ENCODE results near the gene DOHH.

DOHH gene

GRCh38 chr19:3505598-3506383 is 5.3 kb upstream of the DOHH start, which contains the start of gene FZR1:
FZR1 (plus strand) TSS chr19:3506311; CDS start chr19:3522990, 16,679 bp downstream.
- H3K36me3 ChIP-seq (ENCODE audit: control insufficient read depth in 5 of 5, insufficient read depth in 5 of 5, low read length in 5 of 5): peaks cover 0 to 18% (median 12%) of the 10 kb centered on the region in 5 donors
- no peaks in the 10 kb centered on the region for H3K27me3 ChIP-seq (ENCODE audit: control insufficient read depth in 5 of 5, insufficient read depth in 4 of 5, low read length in 5 of 5)
- peak within 1 kb of the TSS; percentile 68 to 90 (median 88) for H3K9ac ChIP-seq (ENCODE audit: low read length in 5 of 5)
- peak within 1 kb of the TSS; percentile 80 to 94 (median 87) for H3K4me3 ChIP-seq (ENCODE audit: low read depth in 1 of 5, low read length in 5 of 5)
- H3K9me3 ChIP-seq (ENCODE audit: control insufficient read depth in 5 of 5, low read length in 5 of 5): no peaks in the 10 kb centered on the region
- no peak within 1 kb of the TSS for H3K27ac ChIP-seq (ENCODE audit: low read depth, low read length)
- H3K4me1 ChIP-seq (ENCODE audit: control insufficient read depth in 5 of 5, insufficient read depth in 5 of 5, low read length in 5 of 5): peaks cover 3 to 34% (median 31%) of the 10 kb centered on the region in 5 donors

GRCh38 chr19:3504735-3505134 is 4.3 kb upstream of the DOHH start:
- H3K27me3 ChIP-seq (ENCODE audit: control insufficient read depth in 5 of 5, insufficient read depth in 4 of 5, low read length in 5 of 5): no peaks in the 10 kb centered on the region
- no peaks in the 10 kb centered on the region for H3K9me3 ChIP-seq (ENCODE audit: control insufficient read depth in 5 of 5, low read length in 5 of 5)
- H3K36me3 ChIP-seq (ENCODE audit: control insufficient read depth in 5 of 5, insufficient read depth in 5 of 5, low read length in 5 of 5): peaks cover 0 to 8% (median 5%) of the 10 kb centered on the region in 5 donors
- H3K4me1 ChIP-seq (ENCODE audit: control insufficient read depth in 5 of 5, insufficient read depth in 5 of 5, low read length in 5 of 5): peaks cover 10 to 43% (median 34%) of the 10 kb centered on the region in 5 donors
- no peak overlapping the region for H3K9ac ChIP-seq (ENCODE audit: low read length in 5 of 5)
- no peak overlapping the region for H3K4me3 ChIP-seq (ENCODE audit: low read depth in 1 of 5, low read length in 5 of 5)
- no peak overlapping the region for H3K27ac ChIP-seq (ENCODE audit: low read depth, low read length)

- H3K27me3 ChIP-seq (ENCODE audit: control insufficient read depth in 5 of 5, insufficient read depth in 4 of 5, low read length in 5 of 5): no peaks in the 10 kb centered on the region
- no peak overlapping the region for H3K4me3 ChIP-seq (ENCODE audit: low read depth in 1 of 5, low read length in 5 of 5)
- H3K4me1 ChIP-seq (ENCODE audit: control insufficient read depth in 5 of 5, insufficient read depth in 5 of 5, low read length in 5 of 5): peaks cover 11 to 43% (median 34%) of the 10 kb centered on the region in 5 donors
- no peaks in the 10 kb centered on the region for H3K36me3 ChIP-seq (ENCODE audit: control insufficient read depth in 5 of 5, insufficient read depth in 5 of 5, low read length in 5 of 5)
- H3K9ac ChIP-seq (ENCODE audit: low read length in 5 of 5): no peak overlapping the region
- H3K27ac ChIP-seq (ENCODE audit: low read depth, low read length): no peak overlapping the region
- H3K9me3 ChIP-seq (ENCODE audit: control insufficient read depth in 5 of 5, low read length in 5 of 5): no peaks in the 10 kb centered on the region
Observed at GRCh38 chr19:3503036-3503572, 2.6 kb upstream of the DOHH start.

GRCh38 chr19:3501780-3502179 is 1.3 kb upstream of the DOHH start:
- Histone ChIP-seq H3K4me1 (ENCODE audit: control insufficient read depth in 5 of 5, insufficient read depth in 5 of 5, low read length in 5 of 5) (peaks cover 11 to 31% (median 22%) of the 10 kb centered on the region in 5 donors), H3K4me3 (ENCODE audit: low read depth in 1 of 5, low read length in 5 of 5) (no peak overlapping the region)

DNA sequence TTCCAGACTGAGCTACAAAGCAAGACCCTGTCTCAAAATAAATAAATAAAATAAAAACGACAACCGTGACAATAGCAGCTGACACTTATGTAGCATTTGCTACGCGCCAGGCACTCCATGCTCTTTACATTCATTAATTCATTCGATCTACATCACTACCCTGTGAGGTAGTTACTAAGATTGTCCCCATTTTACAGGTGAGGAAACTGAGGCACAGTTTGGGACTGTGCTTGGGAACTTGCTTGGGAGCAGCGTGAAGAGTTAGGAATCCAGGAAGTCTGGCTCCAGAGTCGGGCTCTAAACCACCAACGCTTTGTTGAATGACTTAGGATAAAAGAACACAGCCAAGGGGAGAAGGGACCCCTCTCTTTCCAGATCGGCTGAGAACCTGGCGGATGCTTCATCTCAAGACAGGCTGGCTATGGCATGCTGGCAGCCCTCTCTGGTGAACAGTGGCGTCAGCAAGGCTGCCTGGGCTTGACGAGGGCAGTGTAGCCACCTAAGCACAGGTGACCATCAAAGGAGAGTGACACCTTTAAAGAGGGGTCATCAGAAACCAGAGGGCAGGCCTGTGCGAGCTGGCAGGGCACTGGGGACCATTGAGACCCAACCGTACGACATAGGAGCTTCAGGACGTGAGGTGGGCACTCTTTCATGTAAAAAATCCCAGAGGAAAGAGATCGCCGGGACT is 591 bp downstream of the DOHH start:
- Histone ChIP-seq H3K36me3 (ENCODE audit: control insufficient read depth in 5 of 5, insufficient read depth in 5 of 5, low read length in 5 of 5) (peaks cover 0 to 23% (median 17%) of the 10 kb centered on the region in 5 donors), H3K4me3 (ENCODE audit: low read depth in 1 of 5, low read length in 5 of 5) (peak overlapping the region; percentile 88 to 100 (median 98)), H3K27ac (ENCODE audit: low read depth, low read length) (peak overlapping the region; percentile 89), H3K27me3 (ENCODE audit: control insufficient read depth in 5 of 5, insufficient read depth in 4 of 5, low read length in 5 of 5) (no peaks in the 10 kb centered on the region), H3K9ac (ENCODE audit: low read length in 5 of 5) (peak overlapping the region; percentile 86 to 99 (median 97)), H3K9me3 (ENCODE audit: control insufficient read depth in 5 of 5, low read length in 5 of 5) (no peaks in the 10 kb centered on the region), H3K4me1 (ENCODE audit: control insufficient read depth in 5 of 5, insufficient read depth in 5 of 5, low read length in 5 of 5) (peaks cover 7 to 20% (median 14%) of the 10 kb centered on the region in 5 donors)

More at GRCh38 chr19:3501780-3502179, 1.3 kb upstream of the DOHH start:
- H3K36me3 ChIP-seq (ENCODE audit: control insufficient read depth in 5 of 5, insufficient read depth in 5 of 5, low read length in 5 of 5): peaks cover 0 to 6% (median 3%) of the 10 kb centered on the region in 5 donors
- H3K27me3 ChIP-seq (ENCODE audit: control insufficient read depth in 5 of 5, insufficient read depth in 4 of 5, low read length in 5 of 5): no peaks in the 10 kb centered on the region
- no peaks in the 10 kb centered on the region for H3K9me3 ChIP-seq (ENCODE audit: control insufficient read depth in 5 of 5, low read length in 5 of 5)
- no peak overlapping the region for H3K27ac ChIP-seq (ENCODE audit: low read depth, low read length)
- no peak overlapping the region for H3K9ac ChIP-seq (ENCODE audit: low read length in 5 of 5)

DNA sequence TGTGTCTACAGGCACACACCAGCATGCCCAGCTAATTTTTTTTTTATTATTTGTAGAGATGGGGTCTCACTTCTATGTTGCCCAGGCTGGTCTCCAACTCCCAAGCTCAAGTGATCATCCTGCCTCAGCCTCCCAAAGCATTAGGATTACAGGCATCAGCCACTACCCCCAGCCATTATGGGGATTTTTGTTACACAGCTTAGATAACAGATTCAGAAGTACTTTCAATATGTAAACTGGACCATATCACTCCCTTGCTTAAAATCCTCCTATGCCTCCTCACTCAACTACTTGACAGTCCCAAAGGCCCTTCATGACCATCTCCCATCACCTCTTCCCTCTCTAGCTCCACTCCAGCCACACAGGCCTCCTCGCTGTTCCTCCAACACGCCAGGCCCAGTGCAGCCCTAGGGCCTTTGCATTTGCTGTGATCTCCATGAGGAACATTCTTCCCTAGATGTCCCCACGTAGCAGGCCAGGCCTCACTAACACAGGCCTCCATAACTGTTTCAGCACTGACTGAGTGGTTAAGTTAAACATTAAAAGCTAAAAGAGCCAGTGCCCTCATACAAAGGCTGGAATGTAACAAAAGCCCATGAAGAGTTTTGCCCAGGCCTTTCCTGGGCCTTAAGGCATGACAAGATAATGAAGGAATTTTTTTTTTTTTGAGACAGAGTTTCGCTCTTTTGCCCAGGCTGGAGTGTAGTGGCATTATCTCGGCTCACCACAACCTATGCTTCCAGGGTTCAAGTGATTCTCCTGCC is 2.5 kb downstream of the DOHH start:
- Histone ChIP-seq H3K4me1 (ENCODE audit: control insufficient read depth in 5 of 5, insufficient read depth in 5 of 5, low read length in 5 of 5) (peaks cover 7 to 20% (median 14%) of the 10 kb centered on the region in 5 donors), H3K9ac (ENCODE audit: low read length in 5 of 5) (no peak overlapping the region), H3K27ac (ENCODE audit: low read depth, low read length) (no peak overlapping the region), H3K27me3 (ENCODE audit: control insufficient read depth in 5 of 5, insufficient read depth in 4 of 5, low read length in 5 of 5) (no peaks in the 10 kb centered on the region), H3K9me3 (ENCODE audit: control insufficient read depth in 5 of 5, low read length in 5 of 5) (no peaks in the 10 kb centered on the region), H3K4me3 (ENCODE audit: low read depth in 1 of 5, low read length in 5 of 5) (no peak overlapping the region), H3K36me3 (ENCODE audit: control insufficient read depth in 5 of 5, insufficient read depth in 5 of 5, low read length in 5 of 5) (peaks cover 0 to 40% (median 31%) of the 10 kb centered on the region in 5 donors)

DNA sequence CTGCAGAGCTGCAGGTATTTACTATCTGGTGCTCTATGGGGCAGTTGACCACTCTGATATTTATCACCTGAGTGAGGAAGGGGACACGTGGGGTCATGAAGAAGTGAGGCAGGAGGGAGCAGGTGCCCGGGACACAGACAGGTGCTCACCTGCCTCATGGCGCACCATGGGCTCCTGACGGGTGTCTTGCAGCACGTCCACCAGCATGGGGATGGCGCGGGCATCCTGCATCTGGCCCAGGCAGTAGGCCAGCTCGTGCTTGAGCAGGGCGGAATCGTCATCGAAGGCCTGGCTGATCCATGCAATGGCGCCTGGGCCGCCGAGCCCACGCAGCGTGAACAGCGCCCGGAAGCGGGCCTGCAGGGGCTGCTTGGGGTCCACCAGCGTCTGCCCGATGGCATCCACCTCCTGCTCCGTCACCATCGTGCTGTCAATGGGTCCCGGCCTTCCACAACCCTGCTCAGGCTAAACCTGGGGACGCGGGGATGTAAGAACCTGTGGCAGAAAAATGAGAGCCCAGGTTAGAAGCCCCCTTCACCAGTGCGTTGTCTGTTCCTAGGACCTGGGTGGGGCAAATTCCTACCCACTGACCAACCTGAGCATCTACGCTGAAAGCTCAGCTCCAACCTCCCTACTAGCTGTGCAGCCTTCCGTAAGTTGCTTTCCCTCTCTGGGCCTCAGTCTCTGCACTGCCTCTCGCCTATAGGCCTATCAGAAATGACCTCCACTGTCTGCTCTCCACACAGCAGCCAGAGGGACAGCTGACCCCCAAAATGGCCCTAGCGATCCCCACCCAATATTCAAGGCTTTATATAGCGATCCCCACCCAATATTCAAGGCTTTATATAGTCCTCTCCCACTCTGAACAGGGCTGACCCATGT is 3.8 kb downstream of the DOHH start:
- no peaks in the 10 kb centered on the region for H3K27me3 ChIP-seq (ENCODE audit: control insufficient read depth in 5 of 5, insufficient read depth in 4 of 5, low read length in 5 of 5)
- no peak overlapping the region for H3K4me3 ChIP-seq (ENCODE audit: low read depth in 1 of 5, low read length in 5 of 5)
- H3K4me1 ChIP-seq (ENCODE audit: control insufficient read depth in 5 of 5, insufficient read depth in 5 of 5, low read length in 5 of 5): peaks cover 7 to 20% (median 14%) of the 10 kb centered on the region in 5 donors
- no peak overlapping the region for H3K27ac ChIP-seq (ENCODE audit: low read depth, low read length)
- H3K9ac ChIP-seq (ENCODE audit: low read length in 5 of 5): no peak overlapping the region
- peaks cover 0 to 53% (median 44%) of the 10 kb centered on the region in 5 donors for H3K36me3 ChIP-seq (ENCODE audit: control insufficient read depth in 5 of 5, insufficient read depth in 5 of 5, low read length in 5 of 5)
- H3K9me3 ChIP-seq (ENCODE audit: control insufficient read depth in 5 of 5, low read length in 5 of 5): no peaks in the 10 kb centered on the region

DNA sequence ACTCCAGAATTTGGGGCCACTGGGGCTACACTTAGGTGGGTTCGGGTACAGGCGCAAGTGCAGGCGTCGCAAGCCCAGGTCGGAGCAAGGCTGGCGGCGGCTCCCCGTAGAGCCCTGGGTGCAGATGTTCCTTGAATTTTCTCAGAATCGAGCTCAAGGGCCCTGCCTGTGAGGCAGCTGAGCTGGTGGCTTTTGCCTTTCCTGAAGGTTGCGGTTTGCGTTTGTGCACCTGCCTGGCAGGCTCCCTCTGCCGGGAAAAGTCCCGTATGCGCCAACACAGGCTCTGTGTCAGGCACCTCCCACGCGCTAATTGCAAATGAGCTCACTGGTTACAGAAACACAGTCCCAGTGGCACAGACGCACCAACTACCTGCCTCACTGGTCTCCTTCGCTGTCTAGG is 5.9 kb downstream of the DOHH start:
- H3K27ac ChIP-seq (ENCODE audit: low read depth, low read length): no peak overlapping the region
- H3K36me3 ChIP-seq (ENCODE audit: control insufficient read depth in 5 of 5, insufficient read depth in 5 of 5, low read length in 5 of 5): peaks cover 0 to 68% (median 51%) of the 10 kb centered on the region in 5 donors

DNA sequence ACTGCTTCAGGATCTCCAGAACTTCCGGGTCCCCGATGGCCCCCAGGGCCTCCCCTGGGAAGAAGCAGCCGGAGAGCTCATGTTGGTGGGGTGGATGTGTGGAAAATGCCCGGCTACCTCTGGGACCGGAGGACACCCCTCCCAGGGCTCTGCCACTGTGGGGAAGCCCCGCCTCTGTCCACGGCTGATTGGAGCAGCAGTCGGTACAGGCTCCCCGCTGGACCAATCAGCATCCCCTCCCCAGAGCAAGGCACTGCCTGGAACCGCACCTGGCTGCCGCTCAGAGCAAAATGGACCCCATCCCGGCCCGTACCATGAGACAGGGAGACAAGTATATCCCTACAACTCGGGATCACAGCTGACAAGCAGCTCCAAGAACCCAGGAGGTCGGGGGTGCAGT is 6.4 kb downstream of the DOHH start:
- Histone ChIP-seq H3K36me3 (ENCODE audit: control insufficient read depth in 5 of 5, insufficient read depth in 5 of 5, low read length in 5 of 5) (peaks cover 0 to 68% (median 51%) of the 10 kb centered on the region in 5 donors), H3K4me1 (ENCODE audit: control insufficient read depth in 5 of 5, insufficient read depth in 5 of 5, low read length in 5 of 5) (peaks cover 0 to under 1% (median 0%) of the 10 kb centered on the region in 5 donors), H3K4me3 (ENCODE audit: low read depth in 1 of 5, low read length in 5 of 5) (no peak overlapping the region), H3K9ac (ENCODE audit: low read length in 5 of 5) (no peak overlapping the region), H3K9me3 (ENCODE audit: control insufficient read depth in 5 of 5, low read length in 5 of 5) (no peaks in the 10 kb centered on the region), H3K27ac (ENCODE audit: low read depth, low read length) (no peak overlapping the region), H3K27me3 (ENCODE audit: control insufficient read depth in 5 of 5, insufficient read depth in 4 of 5, low read length in 5 of 5) (no peaks in the 10 kb centered on the region)

More for the DNA sequence above, 5.9 kb downstream of the DOHH start:
- Histone ChIP-seq H3K27me3 (ENCODE audit: control insufficient read depth in 5 of 5, insufficient read depth in 4 of 5, low read length in 5 of 5) (no peaks in the 10 kb centered on the region), H3K4me1 (ENCODE audit: control insufficient read depth in 5 of 5, insufficient read depth in 5 of 5, low read length in 5 of 5) (peaks cover 0 to 5% (median 4%) of the 10 kb centered on the region in 5 donors), H3K9me3 (ENCODE audit: control insufficient read depth in 5 of 5, low read length in 5 of 5) (no peaks in the 10 kb centered on the region), H3K4me3 (ENCODE audit: low read depth in 1 of 5, low read length in 5 of 5) (no peak overlapping the region), H3K9ac (ENCODE audit: low read length in 5 of 5) (no peak overlapping the region)

Data from subcutaneous abdominal adipose tissue (tissue), 5 donors.